ENCODE data around the gene BLZF1. TPM values are rescaled to one million over a fixed set of nuclear protein-coding genes. Genes with fewer than 3 reads are reported as not detected.
"Not testable (repeated sequence)": the region's sequence is repeated elsewhere in the genome, so short reads cannot be mapped to it uniquely, and the experiment has no call there.

Gene BLZF1
- total RNA-seq, 1 donor from 2014 or later: 11.5 TPM

- Histone ChIP-seq H3K27me3 (ENCODE audit: control insufficient read depth in 3 of 3, insufficient read depth in 3 of 3, low read length in 3 of 3) (no peaks in the 10 kb centered on the region), H3K4me1 (ENCODE audit: control insufficient read depth in 3 of 3, insufficient read depth in 3 of 3, low read length in 3 of 3) (no peaks in the 10 kb centered on the region), H3K9me3 (ENCODE audit: control insufficient read depth in 3 of 3, low read length in 3 of 3) (no peaks in the 10 kb centered on the region), H3K4me3 (ENCODE audit: low read length in 3 of 3) (no peak overlapping the region), H3K36me3 (ENCODE audit: control insufficient read depth in 3 of 3, insufficient read depth in 3 of 3, low read length in 3 of 3) (no peaks in the 10 kb centered on the region), H3K9ac (ENCODE audit: low read depth in 1 of 3, low read length in 3 of 3) (no peak overlapping the region), H3K27ac (ENCODE audit: low read depth, low read length) (no peak overlapping the region)
Measured at GRCh38 chr1:169330927-169331326, 37.1 kb upstream of the BLZF1 start.

DNA sequence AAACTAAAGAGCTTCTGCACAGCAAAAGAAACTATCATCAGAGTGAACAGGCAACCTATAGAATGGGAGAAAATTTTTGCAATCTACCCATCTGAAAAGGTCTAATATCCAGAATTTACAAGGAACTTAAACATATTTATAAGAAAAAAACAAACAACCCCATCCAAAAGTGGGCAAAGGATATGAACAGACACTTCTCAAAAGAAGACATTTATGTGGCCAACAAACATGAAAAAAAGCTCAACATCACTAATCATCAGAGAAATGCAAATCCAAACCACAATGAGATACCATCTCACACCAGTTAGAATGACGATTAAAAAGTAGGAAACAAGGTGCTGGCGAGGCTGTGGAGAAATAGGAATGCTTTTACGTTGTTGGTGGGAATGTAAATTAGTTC lies 33.3 kb upstream of the BLZF1 start:
- H3K27ac ChIP-seq (ENCODE audit: low read depth, low read length); H3K27me3 ChIP-seq (ENCODE audit: control insufficient read depth in 3 of 3, insufficient read depth in 3 of 3, low read length in 3 of 3); H3K9ac ChIP-seq (ENCODE audit: low read depth in 1 of 3, low read length in 3 of 3); H3K36me3 ChIP-seq (ENCODE audit: control insufficient read depth in 3 of 3, insufficient read depth in 3 of 3, low read length in 3 of 3); H3K4me1 ChIP-seq (ENCODE audit: control insufficient read depth in 3 of 3, insufficient read depth in 3 of 3, low read length in 3 of 3); H3K9me3 ChIP-seq (ENCODE audit: control insufficient read depth in 3 of 3, low read length in 3 of 3); H3K4me3 ChIP-seq (ENCODE audit: low read length in 3 of 3): not testable (repeated sequence)

DNA sequence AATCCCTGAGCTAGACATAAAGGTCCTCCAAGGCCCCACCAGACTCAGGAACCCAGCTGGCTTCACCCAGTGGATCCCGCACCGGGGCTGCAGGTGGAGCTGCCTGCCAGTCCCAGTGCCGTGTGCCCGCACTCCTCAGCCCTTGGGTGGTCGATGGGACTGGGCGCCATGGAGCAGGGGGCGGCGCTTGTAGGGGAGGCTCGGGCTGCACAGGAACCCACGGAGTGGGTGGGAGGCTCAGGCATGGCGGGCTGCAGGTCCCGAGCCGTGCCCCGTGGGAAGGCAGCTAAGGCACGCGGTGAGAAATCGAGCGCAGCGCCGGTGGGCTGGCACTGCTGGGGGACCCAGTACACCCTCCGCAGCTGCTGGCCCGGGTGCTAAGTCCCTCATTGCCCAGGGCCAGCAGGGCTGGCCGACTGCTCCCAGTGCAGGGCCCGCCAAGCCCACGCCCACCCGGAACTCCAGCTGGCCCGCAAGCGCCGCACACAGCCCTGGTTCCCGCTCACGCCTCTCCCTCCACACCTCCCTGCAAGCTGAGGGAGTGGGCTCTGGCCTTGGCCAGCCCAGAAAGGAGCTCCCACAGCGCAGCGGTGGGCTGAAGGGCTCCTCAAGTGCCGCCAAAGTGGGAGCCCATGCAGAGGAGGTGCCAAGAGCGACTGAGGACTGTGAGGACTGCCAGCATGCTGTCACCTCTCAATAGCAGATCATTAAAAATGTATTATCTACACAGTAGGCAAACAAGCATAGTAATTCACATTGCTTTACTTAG lies 30.9 kb upstream of the BLZF1 start:
- not testable (repeated sequence) for H3K27ac ChIP-seq (ENCODE audit: low read depth, low read length); H3K9ac ChIP-seq (ENCODE audit: low read depth in 1 of 3, low read length in 3 of 3); H3K4me1 ChIP-seq (ENCODE audit: control insufficient read depth in 3 of 3, insufficient read depth in 3 of 3, low read length in 3 of 3); H3K4me3 ChIP-seq (ENCODE audit: low read length in 3 of 3); H3K27me3 ChIP-seq (ENCODE audit: control insufficient read depth in 3 of 3, insufficient read depth in 3 of 3, low read length in 3 of 3); H3K36me3 ChIP-seq (ENCODE audit: control insufficient read depth in 3 of 3, insufficient read depth in 3 of 3, low read length in 3 of 3); H3K9me3 ChIP-seq (ENCODE audit: control insufficient read depth in 3 of 3, low read length in 3 of 3)

DNA sequence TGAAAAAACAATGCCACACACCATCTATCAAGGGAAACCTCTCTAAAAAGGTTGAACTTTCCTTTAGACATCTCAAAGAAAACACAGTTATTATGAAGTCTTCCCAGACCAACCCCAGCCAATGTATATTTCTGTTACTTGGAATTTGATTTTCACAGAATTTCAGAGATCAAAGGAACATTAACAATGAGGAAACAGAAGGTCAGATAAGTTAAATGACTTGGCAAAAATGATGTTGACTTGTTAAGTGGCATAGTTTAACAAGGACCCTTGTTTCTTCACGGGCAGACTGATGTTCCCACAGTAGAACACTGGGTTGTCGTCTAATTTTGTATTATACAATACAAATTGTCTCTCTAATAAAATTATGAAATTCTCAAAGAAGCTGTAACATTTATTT lies 29.4 kb upstream of the BLZF1 start:
- no peak overlapping the region for H3K4me3 ChIP-seq (ENCODE audit: low read length in 3 of 3)

GRCh38 chr1:169339773-169340172 lies 28.2 kb upstream of the BLZF1 start:
- no peaks in the 10 kb centered on the region for H3K27me3 ChIP-seq (ENCODE audit: control insufficient read depth in 3 of 3, insufficient read depth in 3 of 3, low read length in 3 of 3)
- no peak overlapping the region for H3K27ac ChIP-seq (ENCODE audit: low read depth, low read length)
- H3K9ac ChIP-seq (ENCODE audit: low read depth in 1 of 3, low read length in 3 of 3): no peak overlapping the region
- H3K4me3 ChIP-seq (ENCODE audit: low read length in 3 of 3): no peak overlapping the region
- no peaks in the 10 kb centered on the region for H3K4me1 ChIP-seq (ENCODE audit: control insufficient read depth in 3 of 3, insufficient read depth in 3 of 3, low read length in 3 of 3)
- no peaks in the 10 kb centered on the region for H3K36me3 ChIP-seq (ENCODE audit: control insufficient read depth in 3 of 3, insufficient read depth in 3 of 3, low read length in 3 of 3)
- H3K9me3 ChIP-seq (ENCODE audit: control insufficient read depth in 3 of 3, low read length in 3 of 3): no peaks in the 10 kb centered on the region

More for the DNA sequence above, 29.4 kb upstream of the BLZF1 start:
- H3K27me3 ChIP-seq (ENCODE audit: control insufficient read depth in 3 of 3, insufficient read depth in 3 of 3, low read length in 3 of 3): no peaks in the 10 kb centered on the region
- no peaks in the 10 kb centered on the region for H3K9me3 ChIP-seq (ENCODE audit: control insufficient read depth in 3 of 3, low read length in 3 of 3)
- no peaks in the 10 kb centered on the region for H3K4me1 ChIP-seq (ENCODE audit: control insufficient read depth in 3 of 3, insufficient read depth in 3 of 3, low read length in 3 of 3)
- H3K27ac ChIP-seq (ENCODE audit: low read depth, low read length): no peak overlapping the region
- H3K36me3 ChIP-seq (ENCODE audit: control insufficient read depth in 3 of 3, insufficient read depth in 3 of 3, low read length in 3 of 3): no peaks in the 10 kb centered on the region
- no peak overlapping the region for H3K9ac ChIP-seq (ENCODE audit: low read depth in 1 of 3, low read length in 3 of 3)

- Histone ChIP-seq H3K9me3 (ENCODE audit: control insufficient read depth in 3 of 3, low read length in 3 of 3) (no peaks in the 10 kb centered on the region), H3K36me3 (ENCODE audit: control insufficient read depth in 3 of 3, insufficient read depth in 3 of 3, low read length in 3 of 3) (no peaks in the 10 kb centered on the region), H3K9ac (ENCODE audit: low read depth in 1 of 3, low read length in 3 of 3) (no peak overlapping the region), H3K4me3 (ENCODE audit: low read length in 3 of 3) (no peak overlapping the region), H3K4me1 (ENCODE audit: control insufficient read depth in 3 of 3, insufficient read depth in 3 of 3, low read length in 3 of 3) (no peaks in the 10 kb centered on the region), H3K27ac (ENCODE audit: low read depth, low read length) (no peak overlapping the region), H3K27me3 (ENCODE audit: control insufficient read depth in 3 of 3, insufficient read depth in 3 of 3, low read length in 3 of 3) (no peaks in the 10 kb centered on the region)
Measured at GRCh38 chr1:169340882-169341281, 27.1 kb upstream of the BLZF1 start.

- H3K4me1 ChIP-seq (ENCODE audit: control insufficient read depth in 3 of 3, insufficient read depth in 3 of 3, low read length in 3 of 3): not testable (repeated sequence)
Measured at GRCh38 chr1:169342096-169342495, 25.9 kb upstream of the BLZF1 start.

GRCh38 chr1:169345511-169345910 lies 22.5 kb upstream of the BLZF1 start:
- no peaks in the 10 kb centered on the region for H3K9me3 ChIP-seq (ENCODE audit: control insufficient read depth in 3 of 3, low read length in 3 of 3)
- no peaks in the 10 kb centered on the region for H3K36me3 ChIP-seq (ENCODE audit: control insufficient read depth in 3 of 3, insufficient read depth in 3 of 3, low read length in 3 of 3)
- no peaks in the 10 kb centered on the region for H3K4me1 ChIP-seq (ENCODE audit: control insufficient read depth in 3 of 3, insufficient read depth in 3 of 3, low read length in 3 of 3)
- H3K27ac ChIP-seq (ENCODE audit: low read depth, low read length): no peak overlapping the region
- no peak overlapping the region for H3K4me3 ChIP-seq (ENCODE audit: low read length in 3 of 3)
- no peaks in the 10 kb centered on the region for H3K27me3 ChIP-seq (ENCODE audit: control insufficient read depth in 3 of 3, insufficient read depth in 3 of 3, low read length in 3 of 3)
- no peak overlapping the region for H3K9ac ChIP-seq (ENCODE audit: low read depth in 1 of 3, low read length in 3 of 3)

More at GRCh38 chr1:169342096-169342495, 25.9 kb upstream of the BLZF1 start:
- not testable (repeated sequence) for H3K9ac ChIP-seq (ENCODE audit: low read depth in 1 of 3, low read length in 3 of 3); H3K4me3 ChIP-seq (ENCODE audit: low read length in 3 of 3); H3K27me3 ChIP-seq (ENCODE audit: control insufficient read depth in 3 of 3, insufficient read depth in 3 of 3, low read length in 3 of 3); H3K36me3 ChIP-seq (ENCODE audit: control insufficient read depth in 3 of 3, insufficient read depth in 3 of 3, low read length in 3 of 3); H3K27ac ChIP-seq (ENCODE audit: low read depth, low read length); H3K9me3 ChIP-seq (ENCODE audit: control insufficient read depth in 3 of 3, low read length in 3 of 3)

- H3K9ac ChIP-seq (ENCODE audit: low read depth in 1 of 3, low read length in 3 of 3): no peak overlapping the region
Measured at GRCh38 chr1:169346036-169346589, 21.9 kb upstream of the BLZF1 start.

GRCh38 chr1:169347688-169348382 lies 20.2 kb upstream of the BLZF1 start:
- Histone ChIP-seq H3K27ac (ENCODE audit: low read depth, low read length) (no peak overlapping the region), H3K4me1 (ENCODE audit: control insufficient read depth in 3 of 3, insufficient read depth in 3 of 3, low read length in 3 of 3) (no peaks in the 10 kb centered on the region), H3K9ac (ENCODE audit: low read depth in 1 of 3, low read length in 3 of 3) (no peak overlapping the region), H3K36me3 (ENCODE audit: control insufficient read depth in 3 of 3, insufficient read depth in 3 of 3, low read length in 3 of 3) (no peaks in the 10 kb centered on the region), H3K27me3 (ENCODE audit: control insufficient read depth in 3 of 3, insufficient read depth in 3 of 3, low read length in 3 of 3) (no peaks in the 10 kb centered on the region), H3K9me3 (ENCODE audit: control insufficient read depth in 3 of 3, low read length in 3 of 3) (no peaks in the 10 kb centered on the region), H3K4me3 (ENCODE audit: low read length in 3 of 3) (no peak overlapping the region)

More at GRCh38 chr1:169346036-169346589, 21.9 kb upstream of the BLZF1 start:
- Histone ChIP-seq H3K9me3 (ENCODE audit: control insufficient read depth in 3 of 3, low read length in 3 of 3) (no peaks in the 10 kb centered on the region), H3K4me1 (ENCODE audit: control insufficient read depth in 3 of 3, insufficient read depth in 3 of 3, low read length in 3 of 3) (no peaks in the 10 kb centered on the region), H3K27me3 (ENCODE audit: control insufficient read depth in 3 of 3, insufficient read depth in 3 of 3, low read length in 3 of 3) (no peaks in the 10 kb centered on the region), H3K4me3 (ENCODE audit: low read length in 3 of 3) (no peak overlapping the region), H3K36me3 (ENCODE audit: control insufficient read depth in 3 of 3, insufficient read depth in 3 of 3, low read length in 3 of 3) (no peaks in the 10 kb centered on the region), H3K27ac (ENCODE audit: low read depth, low read length) (no peak overlapping the region)

All from skeletal muscle tissue (tissue), 4 donors.